IPS DF 6.9 (cell line): ENCODE data around the gene KDM4C.

Experiments
- DNase-seq: peaks from one replicate; pipeline ENCODE4 v3.0.0-alpha.2; 2013; ENCODE audit warnings: low read depth, low spot score
- H3K27ac ChIP-seq: one replicate; pipeline ENCODE4 v1.5.1; 2013; ENCODE audit warnings: low read length, control low read depth
- H3K27me3 ChIP-seq: 2 replicates; pipeline ENCODE4 v1.6.1; 2013; ENCODE audit warnings: mild to moderate bottlenecking, low read length; ENCODE audit not compliant: control insufficient read depth, insufficient read depth
- H3K36me3 ChIP-seq: 2 replicates; pipeline ENCODE4 v1.6.1; 2013; ENCODE audit warnings: low read length; ENCODE audit not compliant: control insufficient read depth, insufficient read depth
- H3K4me1 ChIP-seq: 2 replicates; pipeline ENCODE4 v1.6.1; 2013; ENCODE audit warnings: low read length; ENCODE audit not compliant: control insufficient read depth, insufficient read depth
- H3K4me3 ChIP-seq: 2 replicates; pipeline ENCODE4 v1.5.1; 2013; ENCODE audit warnings: mild to moderate bottlenecking, low read length
- H3K9me3 ChIP-seq: 2 replicates; pipeline ENCODE4 v1.6.1; 2013; ENCODE audit warnings: low read length, inconsistent platforms; ENCODE audit not compliant: control insufficient read depth, insufficient read depth
- WGBS: extraction: QIAGEN DNeasy Blood & Tissue Kit; methylation state at CpG from one replicate; pipeline ENCODE4 v1.1.7; 2013; ENCODE audit warnings: mixed read lengths, missing lambda C conversion rate; ENCODE audit not compliant: insufficient read length, insufficient coverage; 5-methylcytosine and 5-hydroxymethylcytosine counted together

Gene KDM4C

DNA sequence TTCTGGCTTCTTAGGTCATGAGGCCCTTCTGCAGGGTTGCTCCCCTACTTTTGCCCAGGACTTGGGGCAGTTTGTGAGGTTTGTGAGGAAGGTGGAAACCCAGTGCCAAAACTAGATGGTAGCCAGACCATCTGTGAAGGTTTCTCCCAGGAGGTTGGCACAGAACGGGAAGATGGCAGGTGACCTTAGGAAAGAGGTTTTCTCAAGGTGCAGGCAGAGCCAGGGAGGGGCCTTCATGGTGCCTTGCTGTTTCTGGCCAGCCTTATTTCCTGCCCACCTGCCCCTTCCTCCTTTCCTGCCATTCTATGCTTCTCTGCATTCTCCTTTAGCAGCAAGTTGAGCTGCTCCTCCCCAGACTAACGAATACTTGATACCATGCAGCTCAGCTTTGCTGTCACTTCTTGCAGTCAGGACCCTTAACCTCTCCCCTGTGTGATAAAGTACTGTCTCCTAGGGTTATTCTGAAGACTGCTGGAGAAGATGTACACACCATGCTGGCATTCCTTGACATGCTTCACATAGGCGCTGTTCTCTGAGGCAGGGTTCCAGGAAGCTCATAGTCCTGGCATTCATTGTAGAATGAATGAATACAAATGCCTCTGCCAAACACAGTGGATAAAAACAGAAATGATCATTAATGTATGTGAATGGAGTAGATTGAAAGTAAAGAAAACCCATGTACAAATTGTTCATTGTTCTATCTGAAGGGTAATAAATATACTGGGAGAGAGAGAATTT lies 154.3 kb downstream of the KDM4C start:
- Histone ChIP-seq H3K9me3 (no peaks in the 10 kb centered on the region), H3K27ac (no peak overlapping the region), H3K27me3 (no peaks in the 10 kb centered on the region), H3K4me3 (no peak overlapping the region), H3K36me3 (no peaks in the 10 kb centered on the region), H3K4me1 (no peaks in the 10 kb centered on the region; the same call in 1 of the 2 replicates)
- no CpG with 5 or more reads among the region's 3 CpGs for WGBS
- DNase-seq: no peak

DNA sequence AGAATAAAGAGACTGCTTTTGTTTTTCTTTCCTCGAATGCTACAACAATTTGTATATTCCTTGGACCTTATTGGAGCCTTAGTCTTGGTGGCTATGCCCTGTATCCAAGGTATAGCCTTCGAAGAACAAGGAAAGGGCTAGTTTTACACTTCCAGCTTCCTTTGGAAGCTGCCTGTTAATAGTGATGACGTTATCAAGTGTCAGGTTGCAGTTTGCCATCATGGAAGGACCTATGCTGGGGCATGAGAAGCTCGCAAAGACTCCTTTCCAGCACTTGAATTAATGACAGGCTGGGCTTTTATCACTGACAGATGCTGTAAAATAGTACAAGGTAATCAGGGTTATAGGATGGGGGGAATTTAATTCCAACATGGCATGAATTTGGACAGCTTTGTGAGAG lies 157.9 kb downstream of the KDM4C start:
- Histone ChIP-seq H3K4me1 (no peaks in the 10 kb centered on the region; the same call in 1 of the 2 replicates), H3K27ac (no peak overlapping the region), H3K27me3 (no peaks in the 10 kb centered on the region), H3K4me3 (no peak overlapping the region), H3K36me3 (no peaks in the 10 kb centered on the region), H3K9me3 (no peaks in the 10 kb centered on the region)
- DNase-seq: no peak
- no CpG with 5 or more reads among the region's 4 CpGs for WGBS

DNA sequence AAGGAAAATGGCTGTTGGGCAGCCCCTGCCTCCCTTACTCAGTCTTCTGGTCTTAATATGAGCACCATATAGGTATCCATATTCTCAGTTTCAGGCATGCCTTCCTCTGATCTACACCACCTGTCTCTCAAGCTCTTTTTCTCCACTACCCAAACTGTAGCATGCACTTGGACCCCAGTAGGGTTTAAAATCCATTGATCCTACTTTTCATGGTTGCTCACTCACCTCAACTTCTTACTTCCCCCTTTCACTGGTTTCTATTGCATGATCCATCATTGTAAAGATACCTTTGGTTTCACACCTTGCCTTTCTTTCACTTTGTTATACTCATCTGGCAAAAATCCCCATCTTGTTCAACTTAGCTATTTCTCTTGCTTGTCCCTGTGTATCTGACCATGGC lies 159.4 kb downstream of the KDM4C start:
- Histone ChIP-seq H3K4me3 (no peak overlapping the region), H3K4me1 (no peaks in the 10 kb centered on the region; the same call in 1 of the 2 replicates), H3K9me3 (no peaks in the 10 kb centered on the region), H3K36me3 (no peaks in the 10 kb centered on the region), H3K27ac (no peak overlapping the region), H3K27me3 (no peaks in the 10 kb centered on the region)
- DNase-seq: no peak

DNA sequence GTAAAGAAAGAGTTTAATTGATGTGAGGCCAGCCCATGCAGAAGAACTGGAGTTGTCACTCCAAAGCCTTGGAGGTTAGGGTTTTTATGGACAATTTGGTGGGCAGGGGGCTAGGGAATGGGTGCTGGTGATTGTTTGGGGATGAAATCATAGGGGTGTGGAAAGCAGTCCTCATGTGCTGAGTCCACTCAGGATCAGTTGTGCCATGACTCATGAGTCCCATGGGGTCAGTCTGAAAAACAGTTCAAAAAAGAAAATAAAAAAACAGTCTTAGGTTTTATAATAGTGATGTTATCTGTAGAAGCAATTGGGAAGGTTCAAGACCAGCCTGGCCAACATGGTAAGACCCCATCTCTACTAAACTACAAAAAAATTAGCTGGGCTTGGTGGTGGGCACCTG lies 162.3 kb downstream of the KDM4C start:
- no peak for DNase-seq
- no peaks in the 10 kb centered on the region for H3K9me3 ChIP-seq
- H3K4me3 ChIP-seq: no peak overlapping the region
- no peaks in the 10 kb centered on the region for H3K27me3 ChIP-seq
- no peaks in the 10 kb centered on the region; the same call in 1 of the 2 replicates for H3K4me1 ChIP-seq
- no peak overlapping the region for H3K27ac ChIP-seq
- H3K36me3 ChIP-seq: no peaks in the 10 kb centered on the region

DNA sequence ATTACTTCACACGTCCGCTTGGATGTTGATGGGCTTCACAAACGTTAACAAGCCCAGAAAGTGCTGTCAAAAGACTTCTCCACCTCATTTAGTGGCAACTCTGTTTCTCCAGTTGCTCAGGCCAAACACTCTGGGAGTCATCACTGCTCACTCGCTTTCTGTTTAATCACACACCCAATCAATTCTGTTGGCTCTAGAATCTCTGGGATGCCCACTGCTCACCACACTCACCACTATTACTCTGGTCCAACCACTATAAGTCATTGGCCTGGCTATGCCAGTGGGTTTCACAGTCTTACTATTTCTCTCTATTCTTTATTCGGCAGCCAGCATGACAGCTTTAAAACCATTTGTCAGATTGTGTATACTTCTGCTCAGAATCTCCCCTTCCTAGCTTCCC lies 163.5 kb downstream of the KDM4C start:
- H3K36me3 ChIP-seq: no peaks in the 10 kb centered on the region
- no peaks in the 10 kb centered on the region for H3K9me3 ChIP-seq
- no peak overlapping the region for H3K27ac ChIP-seq
- H3K4me1 ChIP-seq: no peaks in the 10 kb centered on the region
- H3K4me3 ChIP-seq: no peak overlapping the region
- no peaks in the 10 kb centered on the region for H3K27me3 ChIP-seq
- no CpG with 5 or more reads among the region's 5 CpGs for WGBS
- no peak for DNase-seq

DNA sequence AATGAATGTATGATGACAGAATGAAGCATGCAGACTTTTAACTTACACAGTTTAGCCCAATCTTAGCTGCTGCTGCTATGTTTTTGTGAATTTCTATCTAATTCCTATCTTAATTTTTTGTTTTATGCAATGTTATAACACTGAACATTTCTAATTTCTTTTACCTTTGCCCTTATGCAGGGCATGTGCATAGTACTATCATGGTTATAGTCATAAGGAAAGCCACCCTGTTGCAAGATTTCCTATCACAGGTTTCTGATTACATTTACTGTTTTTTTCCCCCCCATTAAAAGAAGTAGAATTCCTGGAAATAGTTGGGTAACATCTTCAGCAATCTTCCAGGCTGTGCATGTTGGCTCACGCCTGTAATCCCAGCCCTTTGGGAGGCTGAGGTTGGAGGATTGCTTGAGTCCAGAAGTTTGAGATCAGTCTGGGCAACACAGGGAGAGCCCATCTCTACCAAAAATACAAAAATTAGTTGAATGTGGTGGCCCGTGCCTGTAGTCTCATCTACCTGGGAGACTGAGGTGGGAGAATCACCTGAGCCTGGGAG lies 164.4 kb downstream of the KDM4C start:
- H3K4me1 ChIP-seq: no peaks in the 10 kb centered on the region
- no peaks in the 10 kb centered on the region for H3K36me3 ChIP-seq
- no CpG with 5 or more reads among the region's 2 CpGs for WGBS
- no peak overlapping the region for H3K4me3 ChIP-seq
- H3K9me3 ChIP-seq: no peaks in the 10 kb centered on the region
- H3K27ac ChIP-seq: no peak overlapping the region
- no peak for DNase-seq
- H3K27me3 ChIP-seq: no peaks in the 10 kb centered on the region

DNA sequence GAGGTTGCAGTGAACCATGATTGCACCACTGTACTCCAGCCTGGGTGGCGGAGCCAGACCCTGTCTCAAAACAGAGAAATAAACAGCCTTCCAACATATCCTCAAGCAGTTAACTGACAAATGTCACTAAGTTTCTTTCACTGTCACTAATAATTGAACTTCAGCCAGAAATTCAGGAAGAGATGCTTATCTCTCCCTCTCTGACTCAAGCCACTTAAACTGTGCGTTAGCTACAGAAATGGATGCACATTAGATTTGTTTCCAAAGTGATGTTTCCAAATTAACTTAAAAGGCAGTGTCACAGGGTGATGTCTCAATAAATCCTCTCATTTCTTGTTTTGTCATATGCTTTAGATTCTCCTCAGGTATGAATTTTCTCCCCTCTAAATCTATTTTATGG lies 164.9 kb downstream of the KDM4C start:
- H3K36me3 ChIP-seq: no peaks in the 10 kb centered on the region
- WGBS: no CpG with 5 or more reads among the region's 2 CpGs
- H3K27ac ChIP-seq: no peak overlapping the region
- H3K4me3 ChIP-seq: no peak overlapping the region
- H3K27me3 ChIP-seq: no peaks in the 10 kb centered on the region
- DNase-seq: no peak
- no peaks in the 10 kb centered on the region for H3K4me1 ChIP-seq
- H3K9me3 ChIP-seq: no peaks in the 10 kb centered on the region

DNA sequence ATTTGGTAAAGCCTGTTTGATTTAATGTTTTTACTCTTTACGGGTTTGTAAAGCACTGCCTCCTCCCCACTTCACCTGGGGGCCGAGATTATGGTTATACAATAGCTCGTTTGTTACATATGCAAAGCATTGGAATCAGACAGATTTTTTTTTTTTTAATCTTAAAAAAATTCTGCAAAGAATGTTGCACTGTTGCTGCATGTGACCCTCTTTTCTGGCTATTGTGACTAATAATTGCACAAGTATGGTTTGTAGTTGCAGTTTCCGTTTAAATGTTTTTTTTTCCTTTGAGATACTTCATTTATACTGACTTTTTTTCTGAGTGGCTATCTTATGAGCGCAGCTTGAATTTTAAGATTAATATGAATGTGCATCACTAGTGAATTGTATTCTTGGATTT lies 165.3 kb downstream of the KDM4C start:
- H3K4me3 ChIP-seq: no peak overlapping the region
- DNase-seq: no peak
- no peaks in the 10 kb centered on the region for H3K4me1 ChIP-seq
- H3K27me3 ChIP-seq: no peaks in the 10 kb centered on the region
- no peaks in the 10 kb centered on the region for H3K9me3 ChIP-seq
- H3K27ac ChIP-seq: no peak overlapping the region
- WGBS: no CpG with 5 or more reads among the region's 5 CpGs
- H3K36me3 ChIP-seq: no peaks in the 10 kb centered on the region

DNA sequence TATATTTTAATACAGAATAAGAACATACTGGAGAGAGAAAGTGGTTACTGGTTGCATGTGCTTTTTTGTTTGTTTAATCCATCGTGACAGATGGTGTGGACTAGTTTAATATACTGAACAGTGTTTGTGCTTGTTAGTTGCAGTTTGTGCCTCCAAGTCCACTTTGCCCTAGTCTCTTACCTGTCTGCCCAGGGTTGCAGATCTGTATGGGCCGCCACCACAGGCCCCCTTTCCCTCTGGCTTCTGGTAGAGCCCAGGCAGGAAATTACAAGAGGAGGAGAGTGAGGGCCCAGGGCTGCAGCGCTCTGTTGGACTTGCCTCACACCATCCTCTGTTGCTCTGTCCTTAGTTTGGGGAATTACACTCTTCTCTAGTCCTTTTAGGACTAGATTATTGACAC lies 166.4 kb downstream of the KDM4C start:
- H3K9me3 ChIP-seq: no peaks in the 10 kb centered on the region
- no peak for DNase-seq
- H3K4me1 ChIP-seq: no peaks in the 10 kb centered on the region
- WGBS: no CpG with 5 or more reads among the region's 3 CpGs
- H3K27ac ChIP-seq: no peak overlapping the region
- H3K4me3 ChIP-seq: no peak overlapping the region
- no peaks in the 10 kb centered on the region for H3K27me3 ChIP-seq
- H3K36me3 ChIP-seq: no peaks in the 10 kb centered on the region

DNA sequence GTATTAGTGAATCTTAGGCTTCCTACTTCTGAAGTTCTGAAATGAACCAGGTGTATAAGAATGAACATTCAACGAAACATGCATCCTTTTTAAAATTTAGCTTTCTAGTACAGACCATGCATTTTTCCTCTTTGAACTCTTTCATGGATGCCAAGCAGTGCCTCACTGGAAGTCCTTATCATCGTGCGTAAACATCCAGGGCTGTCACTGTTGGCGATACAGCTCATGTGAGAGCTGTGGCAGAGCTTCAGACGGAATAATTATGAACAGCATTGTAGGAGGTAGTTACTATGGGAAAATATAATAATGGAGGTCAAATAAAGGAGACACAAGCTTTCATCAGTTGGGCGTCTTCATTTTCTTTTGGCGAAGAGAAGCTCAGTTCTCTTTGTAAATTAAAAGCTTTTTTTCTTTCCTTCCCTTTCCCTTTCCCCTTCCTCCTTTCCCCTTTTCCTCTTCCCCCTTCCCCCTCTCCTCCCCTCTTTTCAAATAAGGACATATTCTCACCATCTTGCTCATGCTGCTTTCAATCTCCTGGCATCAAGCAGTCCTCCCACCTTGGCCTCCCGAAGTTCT lies 167.3 kb downstream of the KDM4C start:
- no peaks in the 10 kb centered on the region for H3K36me3 ChIP-seq
- no peak overlapping the region for H3K27ac ChIP-seq
- DNase-seq: no peak
- H3K27me3 ChIP-seq: no peaks in the 10 kb centered on the region
- H3K4me1 ChIP-seq: no peaks in the 10 kb centered on the region
- H3K9me3 ChIP-seq: no peaks in the 10 kb centered on the region
- no CpG with 5 or more reads among the region's 8 CpGs for WGBS
- no peak overlapping the region for H3K4me3 ChIP-seq

DNA sequence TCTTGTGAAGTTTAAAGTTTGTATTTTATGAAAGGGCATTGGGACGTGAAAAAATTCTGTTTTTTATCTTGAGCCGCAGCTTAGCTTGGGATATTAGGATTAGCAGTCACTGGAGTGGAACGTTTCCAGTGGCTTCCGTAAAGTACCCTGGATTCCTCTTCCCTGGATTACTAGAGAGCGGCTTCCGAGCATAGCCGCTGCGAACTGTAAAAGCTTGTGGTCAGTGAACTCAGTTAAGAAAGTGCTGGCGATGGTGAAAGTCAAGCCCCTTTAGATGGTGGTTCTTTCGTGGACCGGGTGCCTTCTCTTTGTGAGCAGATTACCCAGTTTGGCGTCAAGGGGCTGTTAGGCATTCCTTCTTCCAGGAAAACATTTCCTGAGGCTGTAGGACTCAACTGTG lies 168.1 kb downstream of the KDM4C start:
- WGBS: no CpG with 5 or more reads among the region's 12 CpGs
- Histone ChIP-seq H3K27ac (no peak overlapping the region), H3K27me3 (no peaks in the 10 kb centered on the region), H3K36me3 (no peaks in the 10 kb centered on the region), H3K9me3 (no peaks in the 10 kb centered on the region), H3K4me3 (no peak overlapping the region), H3K4me1 (no peaks in the 10 kb centered on the region)
- no peak for DNase-seq
